Measurements from ENCODE around the gene FMNL2. TPM values are rescaled to one million over a fixed set of nuclear protein-coding genes. Genes with fewer than 3 reads are reported as not detected.

The FMNL2 gene
- total RNA-seq, 1 experiment from 2014 or later: 46.5 TPM

GRCh38 chr2:152409386-152410164 lies 74.6 kb downstream of the FMNL2 start:
- peaks cover 14% of the 10 kb centered on the region for H3K36me3 Mint-ChIP-seq (ENCODE audit: insufficient read depth, unreplicated experiment)
- no peak overlapping the region for H3K4me3 Mint-ChIP-seq (ENCODE audit: low read depth, unreplicated experiment)
- H3K27me3 Mint-ChIP-seq (ENCODE audit: unreplicated experiment): no peaks in the 10 kb centered on the region
- H3K4me1 Mint-ChIP-seq (ENCODE audit: low read depth, unreplicated experiment): peaks cover 83% of the 10 kb centered on the region
- DNase-seq: no peak
- no peak overlapping the region for H3K27ac Mint-ChIP-seq (ENCODE audit: unreplicated experiment)
- no TSS peak for BruUV-seq (replicated peaks)
- no peak for TF ChIP-seq CTCF (IDR thresholded peaks at IDR 0.05; ENCODE audit: unreplicated experiment)
- CTCF ChIA-PET: no interaction called here
- H3K9me3 Mint-ChIP-seq (ENCODE audit: low read depth, unreplicated experiment): no peaks in the 10 kb centered on the region
- intact Hi-C loops (cut with micrococcal nuclease; ENCODE audit: unreplicated experiment): loop anchor here (5.0 kb wide), 2 partner anchors 72 to 98 kb away; partner anchors contain the start of gene FMNL2

- peaks cover 11% of the 10 kb centered on the region for H3K36me3 Mint-ChIP-seq (ENCODE audit: insufficient read depth, unreplicated experiment)
- CTCF ChIA-PET: no interaction called here
- no peaks in the 10 kb centered on the region for H3K9me3 Mint-ChIP-seq (ENCODE audit: low read depth, unreplicated experiment)
Measured at GRCh38 chr2:152410165-152410597, 75.2 kb downstream of the FMNL2 start.

GRCh38 chr2:152411154-152411553 lies 76.2 kb downstream of the FMNL2 start:
- no TSS peak for BruUV-seq (replicated peaks)
- intact Hi-C loops (cut with micrococcal nuclease; ENCODE audit: unreplicated experiment): no loop called here
- no peak for TF ChIP-seq CTCF (IDR thresholded peaks at IDR 0.05; ENCODE audit: unreplicated experiment)
- CTCF ChIA-PET: no interaction called here
- peaks cover 6% of the 10 kb centered on the region for H3K36me3 Mint-ChIP-seq (ENCODE audit: insufficient read depth, unreplicated experiment)
- no peak for DNase-seq
- H3K4me1 Mint-ChIP-seq (ENCODE audit: low read depth, unreplicated experiment): peaks cover 83% of the 10 kb centered on the region
- no peak overlapping the region for H3K27ac Mint-ChIP-seq (ENCODE audit: unreplicated experiment)
- no peak overlapping the region for H3K4me3 Mint-ChIP-seq (ENCODE audit: low read depth, unreplicated experiment)
- no peaks in the 10 kb centered on the region for H3K9me3 Mint-ChIP-seq (ENCODE audit: low read depth, unreplicated experiment)
- no peaks in the 10 kb centered on the region for H3K27me3 Mint-ChIP-seq (ENCODE audit: unreplicated experiment)

More at GRCh38 chr2:152410165-152410597, 75.2 kb downstream of the FMNL2 start:
- H3K27me3 Mint-ChIP-seq (ENCODE audit: unreplicated experiment): no peaks in the 10 kb centered on the region
- TF ChIP-seq CTCF (IDR thresholded peaks at IDR 0.05; ENCODE audit: unreplicated experiment): no peak
- DNase-seq: no peak
- no TSS peak for BruUV-seq (replicated peaks)
- peaks cover 83% of the 10 kb centered on the region for H3K4me1 Mint-ChIP-seq (ENCODE audit: low read depth, unreplicated experiment)
- no peak overlapping the region for H3K27ac Mint-ChIP-seq (ENCODE audit: unreplicated experiment)
- no peak overlapping the region for H3K4me3 Mint-ChIP-seq (ENCODE audit: low read depth, unreplicated experiment)
- intact Hi-C loops (cut with micrococcal nuclease; ENCODE audit: unreplicated experiment): no loop called here

GRCh38 chr2:152413228-152414030 lies 78.5 kb downstream of the FMNL2 start:
- CTCF ChIA-PET: no interaction called here
- no peak for DNase-seq
- no peak overlapping the region for H3K27ac Mint-ChIP-seq (ENCODE audit: unreplicated experiment)
- no peaks in the 10 kb centered on the region for H3K36me3 Mint-ChIP-seq (ENCODE audit: insufficient read depth, unreplicated experiment)
- TF ChIP-seq CTCF (IDR thresholded peaks at IDR 0.05; ENCODE audit: unreplicated experiment): no peak
- no peaks in the 10 kb centered on the region for H3K9me3 Mint-ChIP-seq (ENCODE audit: low read depth, unreplicated experiment)
- peaks cover 65% of the 10 kb centered on the region for H3K4me1 Mint-ChIP-seq (ENCODE audit: low read depth, unreplicated experiment)
- BruUV-seq (replicated peaks): no TSS peak
- intact Hi-C loops (cut with micrococcal nuclease; ENCODE audit: unreplicated experiment): no loop called here
- H3K27me3 Mint-ChIP-seq (ENCODE audit: unreplicated experiment): no peaks in the 10 kb centered on the region
- no peak overlapping the region for H3K4me3 Mint-ChIP-seq (ENCODE audit: low read depth, unreplicated experiment)

Data from Calu3 (cell line).